Uterus (tissue), 2 donors: ENCODE results near the gene RAD51B.

ENCODE experiments used
- CTCF ChIP-seq, 4 experiments: fragments of 200-600 bp in 2 of 4; fragments of 450-650 bp in 2 of 4; sonication (generic) in 2 of 4; IDR thresholded peaks; one replicate each; pipeline ENCODE4 v1.5.1; 2016 to 2019; ENCODE audit warnings: antibody characterized with exemption in 4 of 4, mild to moderate bottlenecking in 2 of 4, moderate library complexity in 1 of 4
- POLR2A ChIP-seq, 2 donors: fragments of 450-650 bp; IDR thresholded peaks; one replicate each; pipeline ENCODE4 v1.6.1; 2016; ENCODE audit warnings: antibody characterized with exemption in 2 of 2, mild to moderate bottlenecking in 1 of 2, moderate library complexity in 1 of 2

DNA sequence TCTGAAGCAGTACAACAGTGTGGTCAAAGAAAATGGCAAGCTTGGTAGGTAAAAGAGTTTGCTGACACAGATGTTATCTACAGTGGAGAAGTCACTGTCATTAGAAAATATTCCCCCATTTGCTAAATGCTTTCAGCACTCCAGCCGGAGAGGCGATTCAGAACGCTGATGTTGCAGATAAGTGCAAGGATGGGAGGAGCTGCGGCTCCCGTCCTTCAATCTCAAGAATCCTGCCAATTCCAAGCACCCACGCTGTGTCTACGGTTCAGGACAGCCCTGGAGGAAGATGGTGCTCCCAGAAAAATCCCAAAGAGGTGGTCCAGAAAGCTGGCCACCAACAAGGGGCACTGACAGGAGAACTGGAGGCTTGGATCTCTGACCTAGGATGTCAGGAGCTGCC, 894.2 kb downstream of the RAD51B start:
- no peak for TF ChIP-seq CTCF (IDR thresholded peaks at IDR 0.05)
- TF ChIP-seq POLR2A (IDR thresholded peaks at IDR 0.05) = no peak
